ENCODE measurements around the gene DLD.

DNA sequence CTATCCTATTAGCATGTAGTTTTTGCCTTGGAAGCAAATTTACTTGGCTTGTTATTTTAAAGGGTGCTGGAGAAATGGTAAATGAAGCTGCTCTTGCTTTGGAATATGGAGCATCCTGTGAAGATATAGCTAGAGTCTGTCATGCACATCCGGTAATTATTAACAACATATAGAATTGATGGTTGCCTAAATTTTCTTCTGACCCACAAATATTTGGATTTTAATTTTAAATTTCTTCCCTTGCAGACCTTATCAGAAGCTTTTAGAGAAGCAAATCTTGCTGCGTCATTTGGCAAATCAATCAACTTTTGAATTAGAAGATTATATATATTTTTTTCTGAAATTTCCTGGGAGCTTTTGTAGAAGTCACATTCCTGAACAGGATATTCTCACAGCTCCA, 28.0 kb downstream of the DLD start:
- TF ChIP-seq POLR2A (IDR thresholded peaks at IDR 0.05), result no peak
- TF ChIP-seq, protein P1, sequence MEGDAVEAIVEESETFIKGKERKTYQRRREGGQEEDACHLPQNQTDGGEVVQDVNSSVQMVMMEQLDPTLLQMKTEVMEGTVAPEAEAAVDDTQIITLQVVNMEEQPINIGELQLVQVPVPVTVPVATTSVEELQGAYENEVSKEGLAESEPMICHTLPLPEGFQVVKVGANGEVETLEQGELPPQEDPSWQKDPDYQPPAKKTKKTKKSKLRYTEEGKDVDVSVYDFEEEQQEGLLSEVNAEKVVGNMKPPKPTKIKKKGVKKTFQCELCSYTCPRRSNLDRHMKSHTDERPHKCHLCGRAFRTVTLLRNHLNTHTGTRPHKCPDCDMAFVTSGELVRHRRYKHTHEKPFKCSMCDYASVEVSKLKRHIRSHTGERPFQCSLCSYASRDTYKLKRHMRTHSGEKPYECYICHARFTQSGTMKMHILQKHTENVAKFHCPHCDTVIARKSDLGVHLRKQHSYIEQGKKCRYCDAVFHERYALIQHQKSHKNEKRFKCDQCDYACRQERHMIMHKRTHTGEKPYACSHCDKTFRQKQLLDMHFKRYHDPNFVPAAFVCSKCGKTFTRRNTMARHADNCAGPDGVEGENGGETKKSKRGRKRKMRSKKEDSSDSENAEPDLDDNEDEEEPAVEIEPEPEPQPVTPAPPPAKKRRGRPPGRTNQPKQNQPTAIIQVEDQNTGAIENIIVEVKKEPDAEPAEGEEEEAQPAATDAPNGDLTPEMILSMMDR (IDR thresholded peaks at IDR 0.05), result no peak

Data from testis (tissue), 2 donors.